ENCODE data around the gene LNX1.
"Not testable (repeated sequence)": the region's sequence is repeated elsewhere in the genome, so short reads cannot be mapped to it uniquely, and the experiment has no call there.

The LNX1 gene

DNA sequence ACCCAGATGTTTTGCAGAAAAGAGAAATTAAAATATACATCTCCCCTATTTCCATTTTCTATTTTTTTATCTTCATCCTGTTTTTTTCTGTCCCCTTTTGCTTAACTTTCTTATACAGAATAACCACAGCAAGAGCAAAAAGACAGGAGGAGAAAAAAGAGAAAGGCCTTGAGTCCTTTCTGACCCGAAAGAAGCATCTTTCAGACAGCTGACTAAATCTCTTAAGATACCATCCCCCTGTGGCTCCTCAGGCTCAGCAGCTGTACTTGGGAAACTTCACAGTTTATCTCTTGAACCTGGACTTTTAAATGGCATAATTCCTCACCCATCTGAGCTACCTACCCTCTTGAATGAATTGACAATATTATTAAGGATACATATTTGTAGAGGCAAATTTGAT lies 113.7 kb downstream of the LNX1 start:
- in situ Hi-C loops (cut with HindIII; ENCODE audit: low pct_unique_long_range_greater_than_20kb, low sequenced_read_pairs) = no loop called here
- no peak for DNase-seq (ENCODE audit: low read depth in 1 of 2, low spot score in 1 of 2)
- TF ChIP-seq JUND (IDR thresholded peaks at IDR 0.05; ENCODE audit: low read depth) = no peak

DNA sequence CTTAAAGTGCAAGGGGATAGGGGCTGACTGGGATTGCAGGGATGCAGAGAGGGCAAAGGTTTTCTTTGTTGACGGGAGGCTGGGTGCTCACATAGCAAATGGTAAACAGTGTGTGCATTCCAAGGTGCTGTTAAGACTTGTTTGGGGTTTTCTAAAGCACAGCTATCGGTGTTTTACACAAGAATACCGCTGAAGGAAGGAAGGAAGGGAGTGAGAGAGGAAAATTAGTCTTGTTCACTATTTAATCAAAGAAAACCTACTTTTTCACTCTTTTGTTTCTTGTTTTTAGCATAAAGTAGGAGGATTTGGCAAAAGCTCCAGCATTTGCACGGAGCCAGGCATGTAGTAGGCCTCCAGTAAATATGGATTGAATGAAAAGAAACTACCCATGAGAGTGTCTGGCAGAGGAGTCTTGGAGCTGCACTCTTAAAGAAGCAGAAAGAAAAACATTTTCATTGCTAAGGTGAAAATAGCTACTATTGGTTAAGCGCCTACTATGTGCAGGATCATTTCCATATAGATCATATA lies 114.2 kb downstream of the LNX1 start:
- in situ Hi-C loops (cut with HindIII; ENCODE audit: low pct_unique_long_range_greater_than_20kb, low sequenced_read_pairs) = no loop called here
- TF ChIP-seq JUND (IDR thresholded peaks at IDR 0.05; ENCODE audit: low read depth) = no peak
- DNase-seq (ENCODE audit: low read depth in 1 of 2, low spot score in 1 of 2) = peak in 1 of 2 experiments; percentile 14

DNA sequence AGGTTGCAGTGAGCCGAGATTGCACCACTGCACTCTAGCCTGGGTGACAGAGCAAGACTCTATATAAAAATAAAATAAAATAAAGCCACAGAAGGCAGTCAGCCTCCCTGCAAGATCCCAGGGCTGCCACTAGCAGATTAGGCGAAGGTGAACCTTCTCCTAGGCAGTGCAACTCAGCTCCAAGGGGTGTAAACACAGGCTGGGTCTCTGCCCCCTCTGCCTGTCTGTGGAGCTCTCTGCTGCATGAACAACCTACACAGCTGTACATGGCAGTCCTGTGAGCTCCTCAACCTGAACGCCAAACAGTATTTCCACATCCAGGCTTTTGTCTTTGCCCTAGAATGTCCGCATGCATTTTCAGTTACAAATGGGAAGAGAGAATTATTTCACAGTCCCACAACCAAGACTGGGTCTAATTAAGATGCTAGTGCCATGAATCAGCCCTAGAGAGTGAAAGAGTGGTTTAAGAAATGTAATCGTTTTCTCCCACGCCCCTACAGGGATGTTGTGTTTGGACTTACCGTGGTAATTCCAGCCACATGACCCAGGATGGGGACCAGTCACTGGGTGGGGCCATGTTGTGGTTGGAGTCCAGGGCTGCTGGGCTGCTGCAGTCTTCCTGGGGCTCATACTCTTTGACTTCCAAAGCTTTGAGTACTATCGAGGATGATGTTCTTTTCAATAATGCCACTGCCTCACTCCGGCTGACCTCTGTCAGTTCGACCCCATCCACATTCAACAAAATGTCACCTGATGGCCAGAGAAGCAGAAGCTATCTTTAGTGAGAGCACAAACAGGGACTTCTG lies 114.9 kb downstream of the LNX1 start:
- in situ Hi-C loops (cut with HindIII; ENCODE audit: low pct_unique_long_range_greater_than_20kb, low sequenced_read_pairs) = no loop called here
- TF ChIP-seq JUND (IDR thresholded peaks at IDR 0.05; ENCODE audit: low read depth) = no peak
- DNase-seq (ENCODE audit: low read depth in 1 of 2, low spot score in 1 of 2) = no peak

DNA sequence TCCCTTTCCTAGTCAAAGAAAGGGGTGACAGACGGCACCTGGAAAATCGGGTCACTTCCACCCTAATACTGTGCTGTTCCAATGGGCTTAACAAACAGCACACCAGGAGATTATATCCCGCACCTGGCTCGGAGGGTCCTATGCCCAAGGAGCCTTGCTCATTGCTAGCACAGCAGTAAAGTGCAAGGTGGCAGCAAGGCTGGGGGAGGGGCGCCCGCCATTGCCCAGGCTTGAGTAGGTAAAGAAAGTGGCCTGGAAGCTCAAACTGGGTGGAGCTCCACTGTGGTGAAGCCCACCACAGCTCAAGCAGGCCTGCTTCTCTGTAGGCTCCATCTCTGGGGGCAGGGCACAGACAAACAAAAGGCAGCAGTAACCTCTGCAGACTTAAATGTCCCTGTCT lies 124.7 kb downstream of the LNX1 start:
- in situ Hi-C loops (cut with HindIII; ENCODE audit: low pct_unique_long_range_greater_than_20kb, low sequenced_read_pairs); DNase-seq (ENCODE audit: low read depth in 1 of 2, low spot score in 1 of 2): not testable (repeated sequence)

DNA sequence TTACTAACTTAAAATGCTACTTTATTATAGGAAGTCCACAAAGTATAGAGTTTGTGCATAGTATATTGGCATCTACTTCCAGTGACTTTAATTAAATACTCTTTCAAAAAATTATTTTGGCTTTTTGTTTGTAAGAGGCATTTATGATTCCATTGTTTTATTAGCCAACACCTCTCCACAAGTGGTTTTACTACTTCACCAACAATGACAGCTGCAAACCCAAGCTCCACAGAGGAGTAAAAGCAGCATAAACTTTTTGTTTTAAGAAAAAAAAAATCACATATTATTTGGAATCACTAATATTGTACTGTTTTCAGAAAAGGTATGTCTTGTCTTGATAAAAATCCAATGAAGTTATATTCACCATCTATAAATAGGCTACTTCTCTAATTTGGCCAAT lies 125.4 kb downstream of the LNX1 start:
- no peak for TF ChIP-seq JUND (IDR thresholded peaks at IDR 0.05; ENCODE audit: low read depth)
- in situ Hi-C loops (cut with HindIII; ENCODE audit: low pct_unique_long_range_greater_than_20kb, low sequenced_read_pairs) = no loop called here
- DNase-seq (ENCODE audit: low read depth in 1 of 2, low spot score in 1 of 2) = no peak

DNA sequence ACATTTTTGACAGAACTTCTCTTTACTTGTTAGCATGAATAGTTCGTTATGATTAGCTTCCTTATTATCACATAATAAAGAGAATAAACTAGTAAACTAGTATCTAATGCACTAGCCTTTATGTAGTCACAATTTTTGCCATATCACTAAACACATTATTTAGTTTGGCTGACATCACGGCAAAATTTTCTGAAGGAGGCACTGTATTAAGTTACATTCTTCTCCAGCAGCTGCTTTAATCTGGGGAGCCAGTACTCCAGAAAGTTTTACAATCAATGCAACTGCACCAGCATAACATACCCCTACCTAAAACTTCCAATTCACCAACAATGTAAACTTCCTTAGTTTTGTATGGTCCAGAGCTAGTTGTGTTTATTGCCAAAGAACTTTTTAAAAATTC lies 126.0 kb downstream of the LNX1 start:
- TF ChIP-seq JUND (IDR thresholded peaks at IDR 0.05; ENCODE audit: low read depth) = no peak
- no peak for DNase-seq (ENCODE audit: low read depth in 1 of 2, low spot score in 1 of 2)
- in situ Hi-C loops (cut with HindIII; ENCODE audit: low pct_unique_long_range_greater_than_20kb, low sequenced_read_pairs) = no loop called here

DNA sequence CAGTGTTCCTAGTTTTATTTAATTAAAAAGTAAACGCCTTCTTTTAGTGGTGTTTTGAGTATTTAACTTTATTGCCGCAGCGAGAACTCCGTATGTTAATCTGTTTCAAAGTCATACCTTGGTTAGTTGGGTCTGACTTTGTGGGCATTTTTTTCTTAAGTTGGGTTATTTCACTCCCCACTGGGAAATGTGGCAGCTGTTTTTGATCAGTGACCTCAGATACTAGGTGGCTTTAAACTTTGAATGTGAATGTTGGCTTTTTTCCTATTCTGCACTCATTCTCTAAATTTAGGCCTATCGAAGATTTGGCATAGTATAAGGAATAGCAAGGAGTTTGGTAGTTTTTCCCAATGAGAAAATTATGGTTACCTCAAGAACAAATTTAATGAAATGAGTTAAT lies 127.9 kb downstream of the LNX1 start:
- DNase-seq (ENCODE audit: low read depth in 1 of 2, low spot score in 1 of 2) = no peak
- in situ Hi-C loops (cut with HindIII; ENCODE audit: low pct_unique_long_range_greater_than_20kb, low sequenced_read_pairs) = no loop called here
- no peak for TF ChIP-seq JUND (IDR thresholded peaks at IDR 0.05; ENCODE audit: low read depth)

DNA sequence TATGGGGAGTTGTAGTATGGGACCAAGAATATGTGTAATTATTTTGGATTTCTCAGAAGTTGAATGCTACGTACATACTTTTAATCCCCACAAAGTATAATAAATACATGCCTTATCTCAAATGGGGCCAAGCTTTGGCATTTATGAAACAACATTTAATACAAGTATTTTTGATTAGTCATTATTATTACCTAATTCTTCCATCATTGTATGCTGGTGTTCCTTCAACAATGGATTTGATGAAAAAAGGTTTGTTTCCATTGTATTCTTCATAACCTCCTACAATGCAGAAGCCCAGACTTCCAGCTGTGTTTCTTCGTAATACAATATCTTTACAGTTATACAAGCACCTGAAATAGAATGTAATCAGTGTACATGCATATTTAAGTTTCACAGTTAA lies 130.0 kb downstream of the LNX1 start:
- no peak for TF ChIP-seq JUND (IDR thresholded peaks at IDR 0.05; ENCODE audit: low read depth)
- in situ Hi-C loops (cut with HindIII; ENCODE audit: low pct_unique_long_range_greater_than_20kb, low sequenced_read_pairs) = no loop called here
- DNase-seq (ENCODE audit: low read depth in 1 of 2, low spot score in 1 of 2) = no peak

DNA sequence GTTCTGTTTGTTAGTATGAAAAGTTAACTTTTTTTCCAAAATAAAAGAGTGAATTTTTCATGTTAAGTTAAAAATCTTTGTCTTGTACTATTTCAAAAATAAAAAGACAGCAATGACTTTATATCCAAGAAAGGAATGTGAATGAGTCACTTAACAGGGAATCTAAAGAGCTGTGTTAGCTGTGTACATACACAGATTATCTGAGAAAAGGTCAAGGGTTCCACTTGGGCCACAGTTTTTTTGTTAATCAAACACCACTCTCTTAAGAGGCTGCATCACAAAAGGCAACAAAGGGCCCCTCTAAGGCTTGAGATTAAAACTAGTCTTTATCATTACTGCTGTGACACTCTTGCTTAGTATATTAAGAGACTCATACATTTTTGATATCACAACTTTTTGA lies 131.7 kb downstream of the LNX1 start:
- in situ Hi-C loops (cut with HindIII; ENCODE audit: low pct_unique_long_range_greater_than_20kb, low sequenced_read_pairs) = no loop called here
- no peak for DNase-seq (ENCODE audit: low read depth in 1 of 2, low spot score in 1 of 2)

DNA sequence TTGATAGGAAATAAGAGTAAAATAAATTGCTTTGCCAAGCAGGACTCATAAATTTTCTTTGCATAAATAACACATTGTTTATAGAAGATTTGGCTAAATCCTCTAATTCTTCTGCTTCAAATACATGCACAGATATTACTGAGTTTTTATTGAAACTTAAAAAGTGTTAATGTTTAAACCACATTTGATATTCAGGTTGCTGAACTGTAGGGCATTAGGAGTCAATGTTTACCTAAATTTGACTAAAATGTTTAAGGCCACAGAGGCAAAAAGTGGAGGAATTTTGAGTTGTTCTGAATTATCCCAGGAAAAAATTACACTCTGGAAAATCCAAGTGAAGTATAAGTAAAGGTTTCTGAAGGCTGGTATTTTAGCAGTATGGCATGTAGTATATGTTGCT lies 135.1 kb downstream of the LNX1 start:
- no peak for DNase-seq (ENCODE audit: low read depth in 1 of 2, low spot score in 1 of 2)
- in situ Hi-C loops (cut with HindIII; ENCODE audit: low pct_unique_long_range_greater_than_20kb, low sequenced_read_pairs) = no loop called here
- TF ChIP-seq JUND (IDR thresholded peaks at IDR 0.05; ENCODE audit: low read depth) = no peak

More for the DNA sequence above, 131.7 kb downstream of the LNX1 start:
- TF ChIP-seq JUND (IDR thresholded peaks at IDR 0.05; ENCODE audit: low read depth) = no peak

DNA sequence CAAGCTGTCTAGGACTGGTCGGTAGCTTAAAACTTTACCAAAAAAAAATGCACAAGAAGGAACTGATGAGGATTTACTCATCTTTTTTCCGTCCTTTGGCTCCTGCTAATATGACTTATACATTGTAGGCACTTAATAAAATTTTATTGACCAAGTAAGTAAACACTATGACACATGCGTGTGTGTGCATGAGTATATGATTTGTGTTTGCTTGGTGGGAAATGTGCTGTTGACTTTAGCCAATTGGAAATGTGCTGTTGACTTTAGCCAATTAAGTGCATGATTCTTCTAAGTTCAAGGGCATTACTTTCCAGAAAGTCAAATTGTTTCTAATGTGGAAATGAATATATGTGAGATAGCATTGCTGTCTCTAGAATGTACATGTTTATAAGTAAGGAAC lies 135.5 kb downstream of the LNX1 start:
- no peak for TF ChIP-seq JUND (IDR thresholded peaks at IDR 0.05; ENCODE audit: low read depth)
- DNase-seq (ENCODE audit: low read depth in 1 of 2, low spot score in 1 of 2) = peak in 1 of 2 experiments; percentile 12
- in situ Hi-C loops (cut with HindIII; ENCODE audit: low pct_unique_long_range_greater_than_20kb, low sequenced_read_pairs) = no loop called here

DNA sequence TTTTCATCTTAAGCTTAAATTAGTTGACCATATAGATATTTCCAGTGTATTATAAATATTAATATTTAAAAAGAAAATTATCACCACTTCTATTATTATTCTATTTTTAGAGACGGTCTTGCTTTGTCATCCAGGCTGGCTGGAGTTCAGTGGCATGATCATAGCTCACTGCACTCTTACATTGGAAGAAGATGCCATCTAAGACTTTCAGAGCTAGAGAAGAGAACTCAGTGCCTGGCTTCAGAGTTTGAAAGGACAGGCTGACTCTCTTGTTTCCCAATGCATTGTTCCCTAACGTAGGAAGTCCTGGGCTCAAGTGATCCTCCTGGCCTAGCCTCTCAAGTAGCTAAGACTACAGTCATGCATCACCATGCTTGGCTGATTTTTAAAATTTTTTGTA lies 137.9 kb downstream of the LNX1 start:
- no peak for DNase-seq (ENCODE audit: low read depth in 1 of 2, low spot score in 1 of 2)
- TF ChIP-seq JUND (IDR thresholded peaks at IDR 0.05; ENCODE audit: low read depth) = no peak
- in situ Hi-C loops (cut with HindIII; ENCODE audit: low pct_unique_long_range_greater_than_20kb, low sequenced_read_pairs) = no loop called here

DNA sequence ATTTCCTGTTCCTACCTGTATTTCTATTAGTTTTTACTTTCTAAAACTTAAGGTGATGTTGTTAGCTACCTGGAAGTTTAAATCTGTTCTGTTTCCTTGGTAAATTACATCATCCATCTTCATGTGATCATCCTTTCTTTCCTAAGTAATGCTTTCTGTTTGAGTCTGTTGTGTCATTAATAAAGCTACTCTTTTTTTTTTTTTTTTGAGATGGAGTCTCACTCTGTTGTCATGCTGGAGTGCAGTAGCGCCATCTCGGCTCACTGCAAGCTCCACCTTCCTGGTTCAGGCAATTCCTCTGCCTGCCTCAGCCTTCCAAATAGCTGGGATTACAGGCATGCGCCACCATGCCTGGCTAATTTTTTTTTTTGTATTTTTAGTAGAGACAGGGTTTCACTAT lies 140.5 kb downstream of the LNX1 start:
- in situ Hi-C loops (cut with HindIII; ENCODE audit: low pct_unique_long_range_greater_than_20kb, low sequenced_read_pairs) = no loop called here
- DNase-seq (ENCODE audit: low read depth in 1 of 2, low spot score in 1 of 2) = no peak
- no peak for TF ChIP-seq JUND (IDR thresholded peaks at IDR 0.05; ENCODE audit: low read depth)

DNA sequence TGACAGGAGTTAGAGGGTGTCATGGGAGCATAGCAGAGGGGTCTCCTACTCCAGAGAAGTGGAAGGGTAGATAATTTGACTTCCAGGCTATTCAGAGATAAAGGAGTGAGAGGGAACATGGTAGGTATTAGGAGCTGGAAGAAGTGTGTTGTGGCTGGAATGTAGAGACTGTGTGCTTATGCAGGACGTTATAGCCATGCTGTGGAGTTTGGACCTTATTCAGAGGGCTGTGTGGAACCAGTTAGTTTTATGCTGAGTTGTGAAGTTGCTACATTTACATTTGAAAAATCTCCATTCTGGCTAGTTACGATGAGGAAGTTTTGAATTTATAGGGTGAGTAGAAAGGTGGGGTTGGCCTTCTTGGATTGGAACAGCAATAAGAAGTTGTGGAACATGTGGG lies 146.3 kb downstream of the LNX1 start:
- DNase-seq (ENCODE audit: low read depth in 1 of 2, low spot score in 1 of 2) = no peak
- in situ Hi-C loops (cut with HindIII; ENCODE audit: low pct_unique_long_range_greater_than_20kb, low sequenced_read_pairs) = no loop called here
- no peak for TF ChIP-seq JUND (IDR thresholded peaks at IDR 0.05; ENCODE audit: low read depth)
